ENCODE data around the gene OBP2A.

Gene OBP2A

DNA sequence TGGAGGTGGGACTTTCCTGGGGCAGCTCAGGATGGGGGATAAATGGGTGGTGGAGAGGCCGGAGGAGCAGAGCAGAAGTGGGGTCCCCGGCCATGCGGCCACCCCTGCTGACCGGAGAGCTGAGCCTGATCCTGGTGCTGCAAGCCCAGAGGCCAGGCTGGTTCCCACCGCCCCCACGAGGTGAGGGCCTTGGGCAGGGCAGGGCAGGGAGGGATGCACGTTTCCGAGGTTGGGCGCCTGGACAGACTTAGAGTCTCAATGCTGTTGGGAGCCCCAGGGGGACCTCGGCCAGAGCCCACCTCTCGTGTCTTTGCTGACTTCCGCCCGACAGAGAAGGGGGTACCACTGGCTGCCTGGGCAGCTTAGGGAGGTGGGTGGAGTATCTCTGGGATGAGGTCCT lies 5.5 kb downstream of the OBP2A start:
- DNase-seq (ENCODE audit: low read depth in 2 of 2): no peak

DNA sequence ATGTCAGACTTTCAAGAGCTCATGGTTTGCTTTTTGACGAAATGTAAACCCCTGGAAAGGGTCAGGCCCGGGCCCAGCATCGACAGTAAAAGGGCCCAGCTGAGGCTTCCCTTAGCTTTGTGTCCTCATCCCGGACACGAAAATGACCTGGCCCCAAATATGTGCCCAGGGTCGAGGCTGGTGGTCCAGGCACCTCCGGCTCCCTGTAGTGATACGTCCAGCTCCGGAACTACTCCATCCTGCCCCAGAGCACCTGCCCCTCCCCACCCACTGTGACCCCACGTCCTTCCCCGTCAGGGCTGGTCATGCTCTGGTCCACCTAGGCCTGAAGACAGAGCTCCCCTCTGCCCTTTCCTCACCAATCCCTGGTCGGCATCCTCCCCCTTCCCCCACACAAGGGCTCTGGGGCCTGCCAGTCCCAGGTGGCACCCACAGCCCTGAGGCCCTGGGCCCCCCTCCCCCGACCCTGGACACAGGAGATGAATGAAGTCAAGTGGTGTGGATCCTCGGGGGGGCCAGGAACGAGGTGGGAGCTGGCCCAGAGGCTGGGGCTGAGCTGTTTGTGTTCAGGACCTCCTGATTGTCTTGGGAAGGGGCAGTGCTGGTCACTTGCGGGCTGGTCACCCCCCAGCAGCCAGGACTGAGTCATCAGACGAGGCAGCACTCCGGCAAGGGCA lies 6.2 kb downstream of the OBP2A start:
- DNase-seq (ENCODE audit: low read depth in 2 of 2): no peak

DNA sequence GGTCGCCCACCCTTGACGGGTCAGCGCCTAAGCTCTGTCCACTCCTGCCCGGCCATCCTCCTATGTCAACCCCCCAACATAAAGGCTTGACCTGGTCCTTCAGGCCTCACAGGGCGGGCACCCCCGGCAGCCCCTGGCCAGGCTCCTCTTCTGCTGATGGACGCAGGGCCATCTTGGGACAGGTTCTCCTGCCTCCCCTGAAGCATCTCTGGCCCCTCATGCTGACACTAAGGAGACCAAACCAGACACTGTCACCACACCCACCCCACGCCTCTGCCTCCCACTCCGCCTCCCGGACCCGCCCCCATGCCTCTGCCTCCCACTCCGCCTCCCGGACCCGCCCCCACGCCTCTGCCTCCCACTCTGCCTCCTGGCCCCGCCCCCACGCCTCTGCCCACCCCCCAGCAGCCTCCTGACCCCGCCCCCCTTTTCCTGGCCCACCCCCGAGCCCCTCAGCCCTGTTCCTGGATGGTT lies 6.8 kb downstream of the OBP2A start:
- no peak for DNase-seq (ENCODE audit: low read depth in 2 of 2)

DNA sequence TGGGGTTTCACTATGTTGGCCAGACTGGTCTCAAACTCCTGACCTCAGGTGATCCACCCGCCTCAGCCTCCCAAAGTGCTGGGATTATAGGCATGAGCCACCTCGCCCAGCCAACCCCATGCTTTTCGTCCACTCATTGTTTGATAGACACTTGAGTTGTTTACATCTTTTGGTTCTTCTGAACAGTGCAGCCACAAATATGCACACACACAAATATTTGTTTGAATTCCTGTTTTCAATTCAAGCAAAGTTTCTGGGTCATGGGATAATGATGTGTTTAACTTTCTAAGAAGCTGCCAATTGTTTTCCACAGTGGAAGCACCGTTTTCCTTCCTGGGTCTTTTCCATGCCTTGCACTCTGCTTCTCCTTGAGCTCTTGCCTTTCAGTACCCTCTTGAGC lies 8.8 kb downstream of the OBP2A start:
- DNase-seq (ENCODE audit: low read depth in 2 of 2): no peak

DNA sequence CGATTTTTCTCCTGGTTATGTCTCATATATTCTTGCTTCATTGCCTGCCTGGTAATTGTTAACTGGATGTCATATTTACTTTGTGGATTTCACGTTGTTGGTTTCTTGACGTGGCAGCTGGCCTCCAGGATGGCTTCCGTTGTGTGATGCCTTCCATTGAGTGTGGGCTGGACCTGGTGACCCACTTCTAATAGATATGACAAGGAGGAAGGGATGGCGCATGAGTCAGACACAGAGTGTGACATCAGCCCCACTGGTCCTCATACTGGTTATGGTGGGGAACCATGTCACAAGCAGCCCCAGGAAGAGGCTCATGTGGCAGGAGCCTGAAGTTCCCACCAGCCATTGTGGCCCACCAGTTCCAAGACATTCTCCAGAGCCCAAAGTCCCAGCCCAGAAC lies 9.3 kb downstream of the OBP2A start:
- DNase-seq (ENCODE audit: low read depth in 2 of 2): no peak

DNA sequence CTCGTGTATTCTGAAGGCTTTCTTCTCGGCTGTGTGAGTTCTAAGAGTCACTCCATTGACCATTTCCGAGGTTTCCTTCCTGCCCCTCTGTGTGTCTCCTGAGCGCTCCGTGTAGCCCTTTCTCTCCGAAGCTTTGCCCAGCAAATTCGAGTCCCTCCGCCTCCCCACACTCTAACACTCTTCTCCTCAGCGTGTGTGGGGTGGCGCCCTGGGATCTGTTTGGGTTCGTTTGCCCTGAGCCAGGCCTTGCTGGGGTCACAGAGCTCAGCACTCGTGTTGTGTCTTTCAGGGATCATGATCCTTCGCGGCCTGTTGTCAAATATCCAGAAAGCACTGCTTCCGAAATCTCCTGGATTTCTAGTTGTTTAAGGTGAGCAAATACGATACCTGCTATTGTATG lies 10.0 kb downstream of the OBP2A start:
- no peak for DNase-seq (ENCODE audit: low read depth in 2 of 2)

DNA sequence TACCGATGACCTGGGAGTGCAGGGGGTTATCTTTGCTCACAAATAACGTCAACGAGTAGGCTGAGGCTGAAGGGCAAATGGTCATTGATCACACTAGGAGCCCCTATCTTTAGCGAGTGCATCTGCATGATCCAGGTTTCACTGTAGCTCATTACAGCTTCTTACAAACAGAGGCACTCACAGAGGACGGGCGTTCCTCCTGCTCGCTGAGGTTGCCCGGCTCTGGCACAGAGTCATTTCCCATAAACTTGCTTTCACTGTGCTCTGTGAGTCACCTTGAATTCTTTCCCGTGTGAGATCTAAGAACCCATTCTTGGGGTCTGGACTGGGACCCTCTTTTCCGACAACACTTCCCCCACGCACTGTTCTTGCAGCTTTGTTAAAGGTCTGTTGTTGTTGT lies 13.7 kb downstream of the OBP2A start:
- no peak for DNase-seq (ENCODE audit: low read depth in 2 of 2)

DNA sequence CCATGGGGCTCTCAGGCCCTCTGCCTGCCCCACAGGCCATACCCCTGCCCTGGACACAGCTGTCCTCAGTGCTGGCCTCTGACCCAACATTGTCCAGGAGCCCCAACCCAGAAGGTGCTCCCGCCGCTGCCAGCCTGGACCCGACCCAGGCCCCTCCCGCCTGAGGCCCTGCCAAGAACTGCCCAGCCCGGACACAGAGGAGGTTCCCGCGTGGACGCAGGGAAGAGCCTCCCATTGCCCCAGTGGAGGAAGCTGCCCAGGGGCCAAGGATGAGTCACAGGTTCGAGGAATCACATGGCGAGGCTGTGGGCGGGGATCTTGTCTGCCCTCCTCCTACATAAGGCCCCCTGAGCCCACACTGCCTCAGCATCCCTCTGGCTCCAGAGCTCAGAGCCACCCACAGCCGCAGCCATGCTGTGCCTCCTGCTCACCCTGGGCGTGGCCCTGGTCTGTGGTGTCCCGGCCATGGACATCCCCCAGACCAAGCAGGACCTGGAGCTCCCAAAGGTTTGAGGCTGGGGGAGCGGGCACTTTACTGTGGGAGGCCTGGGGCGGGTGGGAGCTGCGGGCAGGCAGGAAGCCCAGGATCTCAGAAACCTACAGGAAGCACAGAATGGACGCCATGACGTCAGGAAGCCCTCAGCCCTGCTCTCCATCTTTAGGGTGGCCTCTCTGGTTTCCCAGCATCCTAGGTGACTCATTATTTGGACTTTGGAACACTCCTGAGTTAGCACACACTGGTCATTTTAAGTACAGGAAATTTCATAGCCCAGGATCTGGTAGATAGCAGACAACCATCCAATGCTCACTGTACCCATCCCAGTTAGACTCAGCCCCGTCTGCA lies 15.7 kb downstream of the OBP2A start, which contains the start of gene PAEP:
PAEP (plus strand) TSS at position 366 of the 844 bp plus-strand sequence.
- no peak for DNase-seq (ENCODE audit: low read depth in 2 of 2)

DNA sequence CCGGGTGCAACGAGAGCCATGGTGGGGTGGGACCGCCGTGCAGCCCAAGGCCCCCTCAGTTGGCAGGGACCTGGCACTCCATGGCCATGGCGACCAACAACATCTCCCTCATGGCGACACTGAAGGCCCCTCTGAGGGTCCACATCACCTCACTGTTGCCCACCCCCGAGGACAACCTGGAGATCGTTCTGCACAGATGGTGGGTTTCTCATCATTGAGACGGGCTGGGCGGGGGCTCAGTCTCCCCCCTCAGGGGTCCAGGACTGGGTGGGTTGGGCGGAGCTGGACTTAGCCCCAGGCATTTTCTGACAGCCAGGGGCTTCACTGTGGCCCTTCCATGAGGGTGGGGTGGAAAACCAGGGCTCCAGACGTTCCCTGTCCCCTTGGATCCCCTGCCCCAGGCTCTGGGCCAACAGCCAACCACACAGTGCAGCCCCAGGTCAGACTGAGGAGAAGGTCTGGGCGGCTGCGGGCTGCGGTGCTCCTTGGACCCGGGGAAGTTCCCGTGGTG lies 16.4 kb downstream of the OBP2A start:
- no peak for DNase-seq (ENCODE audit: low read depth in 2 of 2)

DNA sequence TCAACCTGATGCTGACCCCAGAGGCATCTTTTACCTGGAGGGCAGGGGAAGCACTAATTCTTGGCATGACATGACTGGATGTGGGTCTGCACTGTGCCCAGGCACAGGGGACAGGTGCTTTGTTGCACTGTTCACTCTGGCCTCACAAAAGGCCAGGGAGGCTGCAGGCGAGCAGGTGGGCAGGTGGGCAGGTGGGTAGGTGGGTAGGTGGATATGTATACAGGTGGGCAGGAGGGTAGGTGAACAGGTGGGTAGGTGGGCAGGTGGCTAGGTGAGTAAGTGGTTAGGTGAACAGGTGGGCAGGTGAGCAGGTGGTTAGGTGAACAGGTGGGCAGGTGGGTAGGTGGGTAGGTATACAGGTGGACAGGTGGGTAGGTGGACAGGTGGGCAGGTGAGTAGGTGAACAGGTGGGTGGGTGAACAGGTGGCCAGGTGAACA lies 17.1 kb downstream of the OBP2A start:
- no peak for DNase-seq (ENCODE audit: low read depth in 2 of 2)

DNA sequence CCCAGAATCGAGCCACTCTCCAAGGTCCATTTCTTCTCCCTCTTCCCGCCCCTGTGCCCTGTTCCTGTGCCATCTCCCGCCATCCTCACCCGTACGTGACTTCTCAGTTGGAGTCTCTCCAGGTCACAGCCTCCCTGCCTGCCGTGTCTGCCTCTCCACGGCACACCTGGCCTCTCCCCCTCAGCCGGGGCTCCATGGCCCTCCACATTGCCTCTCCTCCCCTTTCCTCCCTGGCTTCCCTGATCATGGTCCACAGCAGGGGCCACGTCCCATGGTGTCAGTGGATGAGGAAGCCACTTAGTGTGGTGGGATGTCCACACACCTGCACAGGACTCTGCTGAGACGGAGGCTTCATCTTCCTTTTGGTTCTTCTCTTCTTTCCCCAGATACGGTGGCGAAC lies 17.9 kb downstream of the OBP2A start:
- DNase-seq (ENCODE audit: low read depth in 2 of 2): no peak

DNA sequence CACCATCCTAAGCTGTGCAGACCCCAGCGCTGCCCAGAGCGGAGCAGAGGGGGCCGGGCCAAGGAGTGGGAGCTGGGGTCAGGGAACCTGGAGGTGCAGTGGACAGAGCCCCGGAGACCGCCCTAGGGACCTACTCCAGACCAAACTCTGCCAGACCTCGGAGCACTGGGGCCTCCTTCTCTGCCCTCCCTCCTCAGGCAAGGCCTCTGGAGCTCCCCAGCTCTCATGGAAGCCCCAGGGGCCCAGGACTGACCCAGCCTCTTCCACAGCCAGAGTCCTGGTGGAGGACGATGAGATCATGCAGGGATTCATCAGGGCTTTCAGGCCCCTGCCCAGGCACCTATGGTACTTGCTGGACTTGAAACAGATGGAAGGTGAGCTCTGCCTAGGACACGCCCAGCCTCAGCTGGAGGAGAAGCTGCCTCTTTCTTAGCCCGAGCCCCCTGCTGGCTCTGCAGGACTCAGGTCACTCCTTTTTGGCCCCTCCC lies 19.3 kb downstream of the OBP2A start:
- DNase-seq (ENCODE audit: low read depth in 2 of 2): no peak

DNA sequence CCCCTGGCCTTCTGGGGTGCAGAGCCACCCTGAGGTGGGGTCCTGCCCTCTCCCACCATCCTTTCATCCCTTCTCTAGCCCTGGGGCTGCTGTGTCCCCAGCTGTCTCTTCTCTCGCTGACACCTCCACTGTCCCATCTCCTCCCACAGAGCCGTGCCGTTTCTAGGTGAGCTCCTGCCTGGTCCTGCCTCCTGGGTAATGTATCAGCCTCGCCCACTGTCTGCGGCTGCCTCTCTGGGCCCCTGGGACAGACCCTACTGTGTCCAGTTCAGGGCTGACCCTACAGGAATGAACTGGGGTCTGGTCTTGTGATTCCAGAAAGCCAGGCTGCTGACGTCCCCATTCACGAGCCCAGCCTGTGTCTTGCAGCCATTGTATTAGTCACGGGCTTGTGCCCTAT lies 19.7 kb downstream of the OBP2A start:
- no peak for DNase-seq (ENCODE audit: low read depth in 2 of 2)

DNA sequence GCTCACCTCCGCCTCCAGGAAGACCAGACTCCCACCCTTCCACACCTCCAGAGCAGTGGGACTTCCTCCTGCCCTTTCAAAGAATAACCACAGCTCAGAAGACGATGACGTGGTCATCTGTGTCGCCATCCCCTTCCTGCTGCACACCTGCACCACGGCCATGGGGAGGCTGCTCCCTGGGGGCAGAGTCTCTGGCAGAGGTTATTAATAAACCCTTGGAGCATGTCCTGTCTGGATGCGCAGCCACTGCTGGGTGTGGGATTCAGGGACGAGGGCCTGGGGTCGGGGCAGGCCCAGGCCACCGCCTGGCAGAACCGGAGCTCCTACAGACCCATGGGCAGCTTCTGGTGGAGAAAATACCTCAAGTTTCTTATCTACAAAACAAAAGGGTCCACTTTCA lies 20.6 kb downstream of the OBP2A start:
- DNase-seq (ENCODE audit: low read depth in 2 of 2): no peak

DNA sequence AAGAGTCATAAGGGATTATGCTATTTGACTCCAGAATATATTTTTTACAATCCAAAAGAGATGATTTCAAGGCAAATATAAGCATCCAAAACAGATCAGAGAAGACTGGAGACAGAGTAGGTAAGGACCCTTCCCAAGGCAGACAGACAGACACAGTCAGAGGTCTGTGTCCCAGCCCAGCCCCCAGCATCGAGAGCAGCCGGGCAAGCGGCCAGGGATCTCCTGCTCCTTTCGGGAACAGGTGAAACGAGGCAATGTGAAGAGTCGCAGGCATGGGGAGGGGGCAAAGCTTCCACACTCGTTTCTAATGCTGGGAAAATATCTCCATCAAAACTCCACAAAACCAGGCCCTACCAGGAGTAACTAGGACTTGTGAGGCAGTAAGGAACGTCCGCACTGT lies 21.4 kb downstream of the OBP2A start:
- DNase-seq (ENCODE audit: low read depth in 2 of 2): no peak

DNA sequence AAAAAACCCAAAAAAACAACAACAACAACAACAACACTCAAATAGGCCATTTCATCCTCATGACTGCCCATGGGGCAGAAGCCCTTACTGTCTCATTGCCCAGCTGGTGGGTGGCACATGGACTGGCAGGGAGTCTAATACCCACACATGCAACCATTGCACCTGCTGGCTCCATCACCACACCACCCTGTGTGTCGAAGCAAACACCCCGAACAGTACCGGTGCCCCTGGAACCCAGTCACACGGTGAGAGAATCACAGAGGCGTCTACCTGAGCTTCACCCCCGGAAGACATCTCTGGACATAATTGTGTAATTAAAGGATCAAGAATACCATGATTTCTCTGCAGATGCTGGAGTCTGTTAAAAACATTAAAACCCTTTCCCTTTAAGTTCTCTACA lies 22.1 kb downstream of the OBP2A start:
- no peak for DNase-seq (ENCODE audit: low read depth in 2 of 2)

DNA sequence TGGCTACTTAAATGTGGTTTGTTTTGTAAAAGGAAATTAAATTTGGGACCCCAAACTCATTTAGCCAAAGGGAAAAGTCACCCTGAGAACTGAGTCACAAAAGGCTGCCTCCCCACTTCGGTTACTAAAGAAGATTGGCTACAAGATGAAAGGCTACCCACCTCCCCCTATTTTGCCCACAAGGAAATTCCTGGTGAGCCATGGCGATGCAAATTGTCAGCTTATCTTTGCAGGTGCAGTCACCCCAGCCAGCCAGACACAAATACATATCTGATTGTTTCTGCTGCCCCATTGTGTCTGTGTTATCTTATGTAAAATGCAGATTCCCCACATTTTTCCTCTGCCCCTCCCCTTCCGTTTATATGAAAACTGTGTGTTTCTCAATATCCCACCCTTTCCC lies 24.5 kb downstream of the OBP2A start:
- no peak for DNase-seq (ENCODE audit: low read depth in 2 of 2)

DNA sequence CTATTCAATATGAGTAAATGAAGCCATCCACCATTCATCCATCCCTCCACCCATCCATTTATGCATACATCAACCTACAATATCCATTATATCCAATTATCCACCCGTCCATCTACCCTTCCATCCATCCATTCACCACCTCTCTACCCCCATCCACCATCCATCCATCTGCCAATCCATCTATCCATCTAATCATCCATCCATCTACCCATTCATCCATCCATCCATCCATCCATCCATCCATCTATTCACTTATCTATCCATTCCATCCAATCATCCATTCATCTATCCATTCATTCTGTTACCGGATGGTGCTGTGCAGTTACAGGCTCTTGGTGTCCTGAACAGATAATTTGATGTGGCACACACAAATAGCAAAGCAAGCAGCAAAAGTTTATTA lies 26.3 kb downstream of the OBP2A start:
- no peak for DNase-seq (ENCODE audit: low read depth in 2 of 2)

DNA sequence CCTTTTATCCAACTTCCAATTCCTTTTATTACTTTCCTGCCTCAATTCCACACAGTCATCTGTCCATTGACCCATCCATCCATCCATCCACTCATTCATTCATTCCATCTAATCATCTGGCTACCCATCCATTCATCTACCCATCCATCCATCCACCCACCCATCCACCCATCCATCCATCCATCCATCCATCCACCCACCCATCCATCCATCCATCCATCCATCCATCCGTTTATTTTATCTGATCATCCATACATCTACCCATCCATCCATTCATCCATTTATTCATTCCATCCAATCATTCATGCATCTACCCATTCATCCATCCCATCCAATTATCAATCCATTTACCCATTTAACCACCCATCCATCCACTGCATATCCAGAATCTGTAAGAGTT lies 27.2 kb downstream of the OBP2A start:
- DNase-seq (ENCODE audit: low read depth in 2 of 2): no peak

DNA sequence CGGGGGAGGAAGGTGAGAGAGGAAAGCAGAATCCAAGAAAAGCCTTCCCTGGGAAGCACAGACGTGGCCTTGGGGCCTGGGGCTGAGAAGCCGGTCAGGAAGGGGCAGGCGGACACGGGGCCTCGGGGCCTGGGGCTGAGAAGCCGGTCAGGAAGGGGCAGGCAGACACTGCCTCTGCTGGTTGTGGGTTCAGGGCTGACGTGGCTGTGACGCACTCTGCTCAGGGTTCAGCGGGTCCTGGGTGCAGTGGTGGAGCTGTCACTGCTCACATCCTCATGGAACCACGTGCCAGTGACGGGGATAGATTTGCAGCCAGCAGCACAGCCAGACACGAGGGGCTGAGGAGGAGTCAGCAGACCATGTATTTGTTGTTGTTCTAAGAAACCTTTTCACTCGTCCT lies 28.4 kb downstream of the OBP2A start:
- DNase-seq (ENCODE audit: low read depth in 2 of 2): no peak

DNA sequence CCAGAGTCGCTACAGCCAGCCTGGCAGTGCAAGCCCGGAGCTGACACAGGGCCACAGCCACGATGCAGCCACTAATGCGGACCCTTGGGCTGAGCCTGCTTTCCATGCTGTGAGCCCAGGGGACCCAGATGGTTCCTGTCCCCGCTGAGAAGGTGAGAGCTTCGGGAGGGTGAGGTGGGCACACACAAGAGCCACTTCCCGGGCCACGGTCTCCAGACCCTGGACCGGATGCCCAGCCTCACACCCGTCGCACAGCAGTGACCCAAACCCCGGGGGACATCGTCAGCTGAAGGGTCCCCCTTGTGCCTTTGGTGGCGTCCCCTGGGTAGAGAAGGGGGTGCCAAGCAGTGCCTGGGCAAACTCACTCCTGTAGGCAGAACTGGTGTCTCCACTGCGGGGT lies 29.0 kb downstream of the OBP2A start:
- no peak for DNase-seq (ENCODE audit: low read depth in 2 of 2)

DNA sequence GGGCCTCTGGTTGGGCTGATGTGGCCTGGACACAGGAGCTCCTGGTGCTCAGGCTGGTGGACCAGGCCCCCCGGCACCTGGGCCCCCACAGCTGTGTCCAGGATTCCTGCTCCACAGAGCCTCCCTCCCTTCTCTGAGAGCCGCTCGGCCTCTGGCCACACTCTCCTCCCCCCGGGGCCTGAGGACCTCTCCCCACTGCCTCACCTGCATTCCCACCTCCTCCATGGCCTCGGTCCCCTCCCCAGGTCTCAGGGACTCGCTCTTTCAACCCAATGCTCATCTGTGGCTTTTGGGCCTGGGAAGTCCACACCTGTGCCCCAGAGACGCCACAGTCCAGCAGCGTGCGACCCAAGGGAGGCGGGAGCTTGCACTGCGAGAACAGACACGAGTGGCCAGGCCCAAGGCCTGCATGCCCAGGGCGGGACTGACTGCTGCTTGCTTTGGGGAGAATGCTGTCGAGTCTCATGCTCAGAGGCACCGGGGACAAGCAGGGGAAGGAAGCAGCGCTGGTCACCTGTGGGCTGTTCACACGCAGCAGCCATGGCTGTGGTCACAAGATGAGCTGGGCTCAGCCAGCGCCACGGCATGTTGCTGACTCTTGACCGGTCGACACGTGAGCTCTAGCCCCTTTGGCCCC lies 30.2 kb downstream of the OBP2A start:
- DNase-seq (ENCODE audit: low read depth in 2 of 2): no peak
